DND-41 (cell line): ENCODE data around the gene PDLIM4.

Experiments used
- EZH2 ChIP-seq: IDR thresholded peaks from 3 replicates; pipeline ENCODE4 v1.6.1; 2012; ENCODE audit warnings: borderline replicate concordance, low read depth, mild to moderate bottlenecking, moderate library complexity, low read length, inconsistent platforms; ENCODE audit not compliant: severe bottlenecking
- TF ChIP-seq, protein P1 (sequence below): IDR thresholded peaks from 2 replicates; pipeline ENCODE4 v1.5.1; 2012; ENCODE audit warnings: borderline replicate concordance, low read length, moderate library complexity, mild to moderate bottlenecking; ENCODE audit not compliant: poor library complexity, severe bottlenecking; ENCODE audit errors: extremely low read depth

DNA sequence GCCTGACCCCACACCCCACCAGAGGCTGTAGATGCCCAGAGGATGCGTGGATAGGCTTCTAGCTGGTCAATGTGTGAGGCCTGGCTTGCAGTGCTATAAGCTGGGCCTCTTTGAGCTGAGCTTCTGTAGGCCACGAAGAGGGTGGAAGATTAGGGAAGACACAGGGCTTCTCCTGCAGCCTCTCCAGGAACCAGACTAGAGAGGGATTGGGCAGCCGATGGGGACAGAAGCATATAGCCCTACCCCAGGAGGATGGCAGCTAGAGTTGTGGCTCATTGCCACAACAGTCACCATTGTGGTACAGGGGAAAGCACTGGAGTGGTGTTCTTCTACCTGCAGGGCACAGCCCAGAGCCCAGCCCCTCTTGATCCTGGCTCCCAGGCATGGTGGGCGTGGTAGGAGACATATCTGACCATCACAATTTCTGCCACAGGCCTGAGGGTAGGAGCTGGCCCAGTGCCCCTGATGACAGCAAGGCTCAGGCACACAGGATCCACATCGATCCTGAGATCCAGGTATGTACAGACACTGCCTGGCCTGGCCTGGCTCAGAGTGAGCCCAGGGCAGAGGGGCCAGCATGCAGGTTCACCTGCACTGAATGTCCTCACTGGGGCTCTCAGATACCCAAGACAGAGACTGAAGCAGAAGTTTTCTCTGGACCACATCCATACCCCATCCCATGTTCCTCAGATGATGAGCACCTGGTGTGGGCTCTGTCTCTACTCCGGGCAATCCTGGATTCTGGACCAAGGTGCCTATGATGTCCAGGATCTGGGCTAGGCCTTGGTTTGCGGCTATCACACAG lies 8.7 kb downstream of the PDLIM4 start:
- TF ChIP-seq EZH2: no peak
- TF ChIP-seq, protein P1, sequence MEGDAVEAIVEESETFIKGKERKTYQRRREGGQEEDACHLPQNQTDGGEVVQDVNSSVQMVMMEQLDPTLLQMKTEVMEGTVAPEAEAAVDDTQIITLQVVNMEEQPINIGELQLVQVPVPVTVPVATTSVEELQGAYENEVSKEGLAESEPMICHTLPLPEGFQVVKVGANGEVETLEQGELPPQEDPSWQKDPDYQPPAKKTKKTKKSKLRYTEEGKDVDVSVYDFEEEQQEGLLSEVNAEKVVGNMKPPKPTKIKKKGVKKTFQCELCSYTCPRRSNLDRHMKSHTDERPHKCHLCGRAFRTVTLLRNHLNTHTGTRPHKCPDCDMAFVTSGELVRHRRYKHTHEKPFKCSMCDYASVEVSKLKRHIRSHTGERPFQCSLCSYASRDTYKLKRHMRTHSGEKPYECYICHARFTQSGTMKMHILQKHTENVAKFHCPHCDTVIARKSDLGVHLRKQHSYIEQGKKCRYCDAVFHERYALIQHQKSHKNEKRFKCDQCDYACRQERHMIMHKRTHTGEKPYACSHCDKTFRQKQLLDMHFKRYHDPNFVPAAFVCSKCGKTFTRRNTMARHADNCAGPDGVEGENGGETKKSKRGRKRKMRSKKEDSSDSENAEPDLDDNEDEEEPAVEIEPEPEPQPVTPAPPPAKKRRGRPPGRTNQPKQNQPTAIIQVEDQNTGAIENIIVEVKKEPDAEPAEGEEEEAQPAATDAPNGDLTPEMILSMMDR: no peak
